Common myeloid progenitor, CD34-positive (primary cell): ENCODE measurements around the gene KRT76.

Source experiments
- CTCF ChIA-PET: fragments of 350-600 bp; sonication (Branson Sonifier 250); formaldehyde crosslinking; loops from one replicate; lab custom pipeline; 2021; ENCODE audit warnings: antibody characterized with exemption; lab: Charles Lee
- POLR2A ChIA-PET: fragments of 350-600 bp; sonication (Branson Sonifier 250); formaldehyde crosslinking; loops from one replicate; lab custom pipeline; 2021; ENCODE audit warnings: antibody characterized with exemption; lab: Charles Lee
- DNase-seq, 3 donors: peaks; one replicate each; pipeline versions ENCODE4 v3.0.0 to v3.0.0-alpha.2; 2013
- H3K27ac ChIP-seq, 2 experiments: 1 replicate in 1 of 2; 2 replicates in 1 of 2; pipeline ENCODE4 v1.7.0; 2013; ENCODE audit warnings: inconsistent platforms in 2 of 2, low read length in 2 of 2, mild to moderate bottlenecking in 2 of 2, low read depth in 1 of 2, moderate library complexity in 1 of 2; ENCODE audit not compliant: severe bottlenecking in 2 of 2, insufficient read depth in 1 of 2, poor library complexity in 1 of 2
- H3K27me3 ChIP-seq, 5 experiments: replicated peaks in 2 of 5; 1 replicate in 3 of 5; 2 replicates in 2 of 5; pipeline versions ENCODE4 v1.6.1 to v1.7.0; 2013; ENCODE audit warnings: low read length in 4 of 5, mild to moderate bottlenecking in 2 of 5, moderate library complexity in 2 of 5, inconsistent platforms in 1 of 5; ENCODE audit not compliant: insufficient read depth in 5 of 5, control insufficient read depth in 4 of 5
- H3K36me3 ChIP-seq, 4 experiments: 1 replicate in 2 of 4; 2 replicates in 2 of 4; pipeline versions ENCODE4 v1.6.1 to v1.7.0; 2013; ENCODE audit warnings: low read length in 3 of 4, control low read depth in 1 of 4, mild to moderate bottlenecking in 1 of 4; ENCODE audit not compliant: control insufficient read depth in 4 of 4, insufficient read depth in 4 of 4
- H3K4me1 ChIP-seq, 4 experiments: 1 replicate in 3 of 4; 2 replicates in 1 of 4; pipeline versions ENCODE4 v1.6.1 to v1.7.1; 2013; ENCODE audit warnings: low read length in 3 of 4, mild to moderate bottlenecking in 3 of 4, control low read depth in 1 of 4, inconsistent platforms in 1 of 4, moderate library complexity in 1 of 4; ENCODE audit not compliant: control insufficient read depth in 4 of 4, insufficient read depth in 4 of 4; ENCODE audit errors: control extremely low read depth in 1 of 4
- H3K4me3 ChIP-seq, 7 experiments: 1 replicate in 4 of 7; 2 replicates in 3 of 7; pipeline versions ENCODE4 v1.5.1 to v1.7.0; 2013; ENCODE audit warnings: mild to moderate bottlenecking in 7 of 7, low read length in 6 of 7, moderate library complexity in 6 of 7, inconsistent platforms in 2 of 7, low read depth in 2 of 7, control low read depth in 1 of 7; ENCODE audit not compliant: insufficient read depth in 4 of 7, control insufficient read depth in 1 of 7; ENCODE audit errors: extremely low read depth in 1 of 7
- H3K9me3 ChIP-seq, 5 experiments: 1 replicate in 4 of 5; 2 replicates in 1 of 5; pipeline versions ENCODE4 v1.6.1 to v1.7.1; 2013; ENCODE audit warnings: low read length in 4 of 5, mild to moderate bottlenecking in 2 of 5, inconsistent platforms in 1 of 5, low read depth in 1 of 5, moderate library complexity in 1 of 5; ENCODE audit not compliant: control insufficient read depth in 4 of 5, insufficient read depth in 2 of 5; ENCODE audit errors: control extremely low read depth in 1 of 5
- WGBS: methylation state at CpG from one replicate; pipeline ENCODE4 v1.1.5; 2013; ENCODE audit not compliant: insufficient coverage; 5-methylcytosine and 5-hydroxymethylcytosine counted together

The KRT76 gene

DNA sequence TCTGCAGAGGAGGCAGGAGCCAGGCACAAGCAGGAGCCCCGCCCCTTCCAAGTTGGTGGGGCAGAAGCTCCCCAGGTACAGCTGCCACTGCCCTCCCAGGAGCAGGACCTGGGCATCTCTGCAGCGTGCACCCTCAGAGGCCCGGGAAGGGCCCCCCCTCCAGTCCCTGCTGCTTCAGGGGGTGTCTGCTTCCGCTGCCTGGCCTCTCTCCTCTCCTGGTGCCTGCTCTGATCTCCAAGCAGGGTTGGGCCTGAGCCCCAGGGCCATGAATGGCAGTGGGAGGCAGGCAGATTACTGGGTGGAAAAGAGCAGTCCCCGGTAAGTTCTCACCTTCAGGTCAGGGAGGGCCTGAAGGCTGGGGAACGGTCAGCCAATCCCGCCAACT is 35.0 kb downstream of the KRT76 start:
- no peak overlapping the region for H3K27ac ChIP-seq
- no peak for DNase-seq
- no peaks in the 10 kb centered on the region for H3K9me3 ChIP-seq
- WGBS, result 89% methylated on average over 4 of the region's 7 CpGs
- H3K36me3 ChIP-seq, result no peaks in the 10 kb centered on the region
- POLR2A ChIA-PET, result no interaction called here
- CTCF ChIA-PET, result interaction anchor here (1.1 kb wide), 1 partner anchor 158 kb away, joined by 3 read pairs; no protein-coding TSS in a partner anchor
- H3K27me3 ChIP-seq, result peaks cover 0 to 32% (median 4%) of the 10 kb centered on the region in 5 experiments
- H3K4me3 ChIP-seq, result no peak overlapping the region
- no peaks in the 10 kb centered on the region for H3K4me1 ChIP-seq

DNA sequence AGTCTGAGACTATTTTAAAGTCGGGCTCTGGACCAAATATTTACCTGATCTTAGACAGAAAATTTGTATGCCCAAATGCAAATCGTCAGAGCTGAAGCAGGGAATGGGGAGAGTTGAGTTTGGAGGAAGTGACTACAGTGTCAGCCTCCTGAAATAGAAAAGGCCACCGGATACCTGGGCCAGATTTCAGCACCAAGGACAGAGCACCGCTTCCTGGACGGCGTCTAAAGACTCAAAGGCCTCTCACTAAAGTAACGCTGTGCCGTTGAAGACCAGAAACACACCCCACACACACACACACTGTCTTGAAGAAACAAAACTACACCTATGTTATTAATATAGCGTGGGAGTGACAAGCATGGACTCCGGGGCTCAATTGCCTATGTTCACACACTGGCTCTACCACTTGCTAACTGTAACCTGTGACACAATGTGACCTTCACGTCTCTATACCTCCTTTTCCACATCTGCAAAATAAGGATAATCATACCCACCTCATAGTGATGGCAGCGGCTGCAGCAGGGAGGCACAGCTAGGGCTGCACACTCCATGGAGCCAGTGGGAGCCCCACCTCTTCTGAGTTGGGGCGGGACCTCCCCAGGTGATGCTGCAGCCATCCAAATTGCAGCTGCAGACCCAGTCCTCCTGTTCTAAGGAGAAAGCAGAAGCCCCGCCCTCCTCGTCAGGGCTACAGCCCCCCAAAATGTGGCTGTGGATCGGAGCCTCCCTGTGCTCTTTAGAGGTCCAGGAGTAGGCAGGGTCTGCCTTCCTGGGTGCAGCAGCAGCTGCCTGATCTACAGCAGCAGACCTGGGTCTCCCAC is 35.6 kb downstream of the KRT76 start:
- H3K4me1 ChIP-seq, result no peaks in the 10 kb centered on the region
- H3K36me3 ChIP-seq, result no peaks in the 10 kb centered on the region
- DNase-seq, result peak; percentile 60 to 88 (median 82)
- H3K4me3 ChIP-seq, result no peak overlapping the region
- peaks cover 0 to 26% (median 2%) of the 10 kb centered on the region in 5 experiments for H3K27me3 ChIP-seq
- H3K27ac ChIP-seq, result no peak overlapping the region
- ChIA-PET POLR2A (no interaction called here), CTCF (interaction anchor here (1.3 kb wide), 1 partner anchor 129 kb away, joined by 4 read pairs; no protein-coding TSS in a partner anchor)
- no peaks in the 10 kb centered on the region for H3K9me3 ChIP-seq
- whole genome bisulfite sequencing, result 35% methylated on average over 10 of the region's 16 CpGs

DNA sequence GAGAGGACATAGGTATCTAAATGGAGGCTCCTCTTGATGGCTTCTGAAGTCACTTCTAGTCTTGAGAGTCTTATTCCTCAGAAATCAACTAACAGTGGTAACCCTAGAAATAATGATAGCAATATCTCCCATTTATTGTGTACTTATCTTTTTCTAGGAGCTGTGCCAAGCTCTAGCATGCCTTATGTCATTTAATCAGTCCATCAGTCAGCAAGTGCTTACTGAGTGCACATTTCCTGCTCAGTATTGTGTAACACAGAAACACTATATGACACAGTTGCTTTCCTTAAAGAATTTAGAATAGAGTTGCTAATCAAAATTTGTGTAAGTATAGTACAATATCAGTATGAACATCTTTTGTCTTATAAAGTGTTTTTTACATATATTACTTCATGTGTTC is 36.6 kb downstream of the KRT76 start:
- Histone ChIP-seq H3K27ac (no peak overlapping the region), H3K36me3 (no peaks in the 10 kb centered on the region), H3K9me3 (no peaks in the 10 kb centered on the region), H3K4me3 (no peak overlapping the region), H3K4me1 (no peaks in the 10 kb centered on the region), H3K27me3 (peaks cover 0 to 21% (median 2%) of the 10 kb centered on the region in 5 experiments)
- DNase-seq, result no peak
- ChIA-PET POLR2A (no interaction called here), CTCF (interaction anchor here (1.2 to 1.3 kb wide), 2 partner anchors 22 to 130 kb away, joined by 4 to 5 read pairs; no protein-coding TSS in a partner anchor)

DNA sequence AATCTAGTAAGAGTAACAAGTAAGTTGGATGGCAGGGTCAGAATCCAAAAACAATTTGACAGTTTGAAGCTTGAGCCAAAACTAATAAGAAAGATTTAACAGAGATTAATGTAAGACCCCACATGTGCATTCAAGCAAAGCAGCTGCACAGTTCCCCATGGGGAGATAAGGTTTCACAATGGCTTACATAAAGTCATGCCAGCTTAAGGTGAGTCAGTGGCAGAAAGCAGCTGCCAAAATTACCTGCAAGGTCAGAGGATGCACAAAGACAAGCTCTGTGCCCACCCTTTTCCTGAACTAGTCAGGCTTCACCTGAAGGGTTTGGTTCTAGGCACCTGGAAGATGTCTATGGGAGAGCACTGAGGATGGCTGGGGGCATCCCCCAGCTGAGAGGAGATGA is 37.2 kb downstream of the KRT76 start:
- Histone ChIP-seq H3K4me3 (no peak overlapping the region), H3K27ac (no peak overlapping the region), H3K4me1 (no peaks in the 10 kb centered on the region), H3K9me3 (no peaks in the 10 kb centered on the region), H3K36me3 (no peaks in the 10 kb centered on the region), H3K27me3 (peaks cover 0 to 25% (median 2%) of the 10 kb centered on the region in 5 experiments)
- no peak for DNase-seq
- ChIA-PET CTCF (interaction anchor here (1.2 kb wide), 1 partner anchor 22 kb away, joined by 5 read pairs; no protein-coding TSS in a partner anchor), POLR2A (no interaction called here)

DNA sequence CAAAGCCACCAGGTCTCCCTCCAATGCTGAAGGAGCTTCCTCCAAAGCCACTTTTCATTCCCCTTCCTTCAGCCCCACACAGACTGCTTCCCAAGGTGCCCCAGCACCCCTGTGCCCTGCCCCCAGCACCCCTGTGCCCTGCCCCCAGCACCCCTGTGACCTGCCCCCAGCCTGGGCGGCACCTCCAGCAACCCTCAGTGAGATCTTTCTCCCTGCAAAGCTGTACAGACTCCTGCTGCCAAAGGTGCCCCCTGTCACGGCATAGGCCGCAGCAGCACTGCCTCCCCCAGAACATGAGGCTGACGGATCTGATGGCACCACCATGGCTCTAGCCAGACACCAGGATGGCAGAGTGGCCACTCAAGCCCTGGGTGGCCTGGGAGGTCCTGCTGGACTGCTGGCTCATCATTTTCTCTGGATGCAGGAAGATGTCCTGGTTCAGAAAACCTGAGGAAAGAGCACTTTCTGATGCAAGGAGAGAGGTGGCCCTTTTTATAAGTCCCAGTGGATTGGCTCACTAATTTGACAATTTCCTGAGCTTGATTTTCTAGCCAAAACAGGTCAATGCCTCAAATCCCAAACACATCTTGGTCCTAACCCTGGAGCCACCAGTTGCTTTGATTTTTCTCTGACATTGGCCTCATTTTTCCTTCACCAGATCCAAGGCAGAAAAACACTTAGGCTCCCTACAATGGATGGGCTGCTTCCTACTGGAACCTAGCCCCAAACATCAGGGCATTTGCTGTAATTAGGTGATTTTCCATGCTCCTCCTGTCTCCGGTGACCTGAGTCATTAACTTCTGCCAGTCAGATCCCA is 41.1 kb downstream of the KRT76 start:
- WGBS, result 79% methylated on average over 5 of the region's 5 CpGs
- Histone ChIP-seq H3K4me3 (no peak overlapping the region), H3K27me3 (peaks cover 0 to 36% (median 2%) of the 10 kb centered on the region in 5 experiments), H3K9me3 (no peaks in the 10 kb centered on the region), H3K36me3 (no peaks in the 10 kb centered on the region), H3K4me1 (no peaks in the 10 kb centered on the region), H3K27ac (no peak overlapping the region)
- ChIA-PET POLR2A (no interaction called here), CTCF (no interaction called here)
- DNase-seq, result no peak

DNA sequence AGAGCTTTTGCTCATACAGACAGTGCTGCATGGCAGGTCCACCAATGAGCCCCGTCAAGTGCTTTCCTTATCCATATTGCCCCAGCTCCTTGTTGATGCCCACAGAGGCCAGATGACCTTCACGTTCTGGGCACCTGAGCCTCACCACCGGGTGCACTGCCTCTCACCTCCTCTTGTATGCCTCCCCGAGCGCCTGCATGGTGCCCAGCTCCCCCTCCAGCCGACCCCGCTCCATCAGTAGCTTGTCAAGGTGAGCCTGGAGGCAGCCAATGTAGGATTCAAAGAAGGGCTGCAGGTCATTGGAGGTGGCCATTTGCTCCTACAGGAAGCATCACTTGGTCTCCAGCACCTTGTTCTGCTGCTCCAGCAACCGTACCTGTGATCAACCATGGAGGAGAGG is 42.0 kb downstream of the KRT76 start:
- no peaks in the 10 kb centered on the region for H3K9me3 ChIP-seq
- H3K27me3 ChIP-seq, result peaks cover 2 to 41% (median 6%) of the 10 kb centered on the region in 5 experiments
- ChIA-PET POLR2A (no interaction called here), CTCF (interaction anchor here (1.4 kb wide), 1 partner anchor 66 kb away, joined by 3 read pairs; no protein-coding TSS in a partner anchor)
- 96% methylated on average over 7 of the region's 8 CpGs for WGBS
- H3K36me3 ChIP-seq, result no peaks in the 10 kb centered on the region
- DNase-seq, result no peak
- H3K27ac ChIP-seq, result no peak overlapping the region
- no peak overlapping the region for H3K4me3 ChIP-seq
- no peaks in the 10 kb centered on the region for H3K4me1 ChIP-seq

DNA sequence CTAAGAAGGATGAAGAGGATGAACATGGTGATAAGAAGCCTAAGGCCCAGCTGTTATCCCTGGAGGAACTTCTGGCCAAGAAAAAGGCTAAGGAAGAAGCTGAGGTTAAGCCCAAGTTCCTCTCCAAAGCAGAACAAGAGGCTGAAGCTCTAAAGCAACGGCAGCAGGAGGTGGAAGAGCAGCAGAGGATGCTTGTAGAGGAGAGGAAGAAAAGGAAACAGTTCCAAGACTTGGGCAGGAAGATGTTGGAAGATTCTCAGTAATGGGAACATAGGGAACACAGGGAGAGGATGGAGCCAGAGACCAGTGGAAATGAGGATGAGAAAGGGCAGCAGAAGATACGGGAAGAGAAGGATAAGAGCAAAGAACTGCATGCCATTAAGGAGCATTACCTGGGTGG is 46.4 kb downstream of the KRT76 start:
- Histone ChIP-seq H3K9me3 (no peaks in the 10 kb centered on the region), H3K27ac (no peak overlapping the region), H3K4me3 (no peak overlapping the region), H3K36me3 (no peaks in the 10 kb centered on the region), H3K27me3 (peaks cover 5 to 44% (median 16%) of the 10 kb centered on the region in 5 experiments), H3K4me1 (no peaks in the 10 kb centered on the region)
- WGBS, result 80% methylated on average over 2 of the region's 2 CpGs
- CTCF ChIA-PET, result no interaction called here
- DNase-seq, result no peak
- POLR2A ChIA-PET, result no interaction called here
